OCI-LY1 (cell line): Measurements from ENCODE around the gene KREMEN1.

Experiments used
- EZH2 ChIP-seq: fragments of 200-600 bp; sonication (generic), shearing (Covaris generic); IDR thresholded peaks from 2 replicates; pipeline ENCODE4 v1.8.0; 2017; ENCODE audit warnings: borderline replicate concordance, mixed run types, mild to moderate bottlenecking, antibody characterized with exemption, low read length, moderate library complexity, mixed read lengths
- TF ChIP-seq, protein P1 (sequence below): fragments of 200-600 bp; sonication (generic), shearing (Covaris generic); IDR thresholded peaks from 2 replicates; pipeline ENCODE4 v1.5.1; 2017; ENCODE audit warnings: mild to moderate bottlenecking, antibody characterized with exemption, low read length, moderate library complexity, mixed read lengths

DNA sequence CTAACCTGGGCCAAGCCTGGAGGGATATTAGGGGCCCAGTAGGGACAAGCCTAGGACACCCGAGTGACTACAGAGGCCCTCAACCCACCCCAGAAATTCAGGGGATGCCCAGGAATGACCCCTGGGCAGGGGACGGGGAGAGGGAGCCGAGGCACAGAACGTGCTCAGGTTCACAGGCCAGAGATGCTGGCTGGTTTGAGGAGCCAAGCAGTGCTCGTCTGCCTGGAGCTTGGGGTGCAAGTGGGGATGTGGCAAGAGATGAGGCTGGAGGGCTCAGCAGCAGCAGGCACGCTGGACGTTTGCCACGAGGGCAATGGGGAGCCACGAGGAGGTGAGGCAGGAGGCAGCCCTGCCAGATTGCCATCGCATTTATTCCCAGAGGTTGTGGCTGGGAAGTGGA is 98.9 kb downstream of the KREMEN1 start:
- TF ChIP-seq, protein P1, sequence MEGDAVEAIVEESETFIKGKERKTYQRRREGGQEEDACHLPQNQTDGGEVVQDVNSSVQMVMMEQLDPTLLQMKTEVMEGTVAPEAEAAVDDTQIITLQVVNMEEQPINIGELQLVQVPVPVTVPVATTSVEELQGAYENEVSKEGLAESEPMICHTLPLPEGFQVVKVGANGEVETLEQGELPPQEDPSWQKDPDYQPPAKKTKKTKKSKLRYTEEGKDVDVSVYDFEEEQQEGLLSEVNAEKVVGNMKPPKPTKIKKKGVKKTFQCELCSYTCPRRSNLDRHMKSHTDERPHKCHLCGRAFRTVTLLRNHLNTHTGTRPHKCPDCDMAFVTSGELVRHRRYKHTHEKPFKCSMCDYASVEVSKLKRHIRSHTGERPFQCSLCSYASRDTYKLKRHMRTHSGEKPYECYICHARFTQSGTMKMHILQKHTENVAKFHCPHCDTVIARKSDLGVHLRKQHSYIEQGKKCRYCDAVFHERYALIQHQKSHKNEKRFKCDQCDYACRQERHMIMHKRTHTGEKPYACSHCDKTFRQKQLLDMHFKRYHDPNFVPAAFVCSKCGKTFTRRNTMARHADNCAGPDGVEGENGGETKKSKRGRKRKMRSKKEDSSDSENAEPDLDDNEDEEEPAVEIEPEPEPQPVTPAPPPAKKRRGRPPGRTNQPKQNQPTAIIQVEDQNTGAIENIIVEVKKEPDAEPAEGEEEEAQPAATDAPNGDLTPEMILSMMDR, result no peak
- TF ChIP-seq EZH2, result no peak
